IMR-90 (cell line): ENCODE data around the gene TWSG1. TPM values are rescaled to one million over a fixed set of nuclear protein-coding genes. Genes with fewer than 3 reads are reported as not detected.

ENCODE experiments used
- ATAC-seq: fragments of 200-7000 bp; cut with Tn5 transposase; 2 replicates; pipeline ENCODE4 v1.9.1; 2020; ENCODE audit warnings: low read depth, mild to moderate bottlenecking, moderate library complexity
- BruUV-seq: library from RNA; stranded (reverse); fragments of 400-500 nt; replicated peaks from 2 replicates; lab custom pipeline; 2021; lab: Mats Ljungman, UMichigan
- CTCF ChIA-PET: fragments of 300-600 bp; formaldehyde crosslinking; extraction: SDS; loops from one replicate; lab custom pipeline; 2021; ENCODE audit warnings: antibody characterized with exemption; lab: Yijun Ruan, JAX
- POLR2A ChIA-PET: fragments of 300-600 bp; sonication (Branson Sonifier 250); formaldehyde crosslinking; loops from one replicate; lab custom pipeline; 2022; ENCODE audit warnings: antibody characterized with exemption; ENCODE audit not compliant: unreplicated experiment; lab: Charles Lee
- DNase-seq: peaks from one replicate; pipeline ENCODE4 v3.0.0; 2013
- H2AFZ ChIP-seq: replicated peaks from 2 replicates; pipeline ENCODE3; 2013; ENCODE audit warnings: low read length, mild to moderate bottlenecking; ENCODE audit not compliant: poor library complexity
- H2AK5ac ChIP-seq: 2 replicates; pipeline ENCODE4 v1.6.1; 2013; ENCODE audit warnings: low read depth, low read length, inconsistent platforms
- H2AK9ac ChIP-seq: replicated peaks from 2 replicates; pipeline ENCODE3; 2013; ENCODE audit warnings: mild to moderate bottlenecking, low read depth, low read length, moderate library complexity; ENCODE audit not compliant: poor library complexity
- H2BK120ac ChIP-seq: 2 replicates; pipeline ENCODE4 v1.6.1; 2013; ENCODE audit warnings: low read depth, low read length, inconsistent platforms
- H2BK15ac ChIP-seq: 3 replicates; pipeline ENCODE4 v1.6.1; 2013; ENCODE audit warnings: low read depth, low read length, inconsistent platforms
- H2BK20ac ChIP-seq: 2 replicates; pipeline ENCODE4 v1.6.1; 2013; ENCODE audit warnings: low read depth, mild to moderate bottlenecking, inconsistent platforms, low read length, moderate library complexity
- H2BK5ac ChIP-seq: 2 replicates; pipeline ENCODE4 v1.6.1; 2013; ENCODE audit warnings: mild to moderate bottlenecking, low read depth, low read length, inconsistent platforms; ENCODE audit not compliant: poor library complexity, severe bottlenecking
- H3K14ac ChIP-seq: replicated peaks from 2 replicates; pipeline ENCODE4 v1.6.1; 2013; ENCODE audit warnings: low read depth, low read length, inconsistent platforms
- H3K18ac ChIP-seq: 2 replicates; pipeline ENCODE4 v1.6.1; 2013; ENCODE audit warnings: low read depth, low read length, control low read depth
- H3K23ac ChIP-seq: 2 replicates; pipeline ENCODE4 v1.6.1; 2013; ENCODE audit warnings: low read depth, low read length, inconsistent platforms
- H3K27ac ChIP-seq: 2 replicates; pipeline ENCODE4 v1.5.1; 2013; ENCODE audit warnings: mild to moderate bottlenecking, control low read depth, low read length; ENCODE audit not compliant: insufficient read depth
- H3K27me3 ChIP-seq: 2 replicates; pipeline ENCODE4 v1.6.1; 2013; ENCODE audit warnings: low read length; ENCODE audit not compliant: control insufficient read depth, insufficient read depth
- H3K36me3 ChIP-seq: 2 replicates; pipeline ENCODE4 v1.6.1; 2013; ENCODE audit warnings: low read length, mixed read lengths; ENCODE audit not compliant: control insufficient read depth, insufficient read depth
- H3K4ac ChIP-seq: 2 replicates; pipeline ENCODE4 v1.6.1; 2013; ENCODE audit warnings: low read depth, low read length, inconsistent platforms
- H3K4me1 ChIP-seq: 2 replicates; pipeline ENCODE4 v1.6.1; 2013; ENCODE audit warnings: low read length, mixed read lengths; ENCODE audit not compliant: control insufficient read depth, insufficient read depth
- H3K4me2 ChIP-seq: 2 replicates; pipeline ENCODE4 v1.6.1; 2013; ENCODE audit warnings: low read depth, mild to moderate bottlenecking, control low read depth, low read length, moderate library complexity
- H3K4me3 ChIP-seq: 2 replicates; pipeline ENCODE4 v1.5.1; 2013; ENCODE audit warnings: low read depth, mild to moderate bottlenecking, control low read depth, low read length, moderate library complexity; ENCODE audit not compliant: insufficient read depth
- H3K56ac ChIP-seq: 2 replicates; pipeline ENCODE4 v1.6.1; 2013; ENCODE audit warnings: low read length, inconsistent platforms; ENCODE audit not compliant: insufficient read depth; ENCODE audit errors: extremely low read depth
- H3K79me1 ChIP-seq, 2 experiments: 2 replicates each; pipeline ENCODE4 v1.6.1; 2013; ENCODE audit warnings: low read length in 2 of 2, inconsistent platforms in 1 of 2, low read depth in 1 of 2
- H3K9ac ChIP-seq: 2 replicates; pipeline ENCODE4 v1.6.1; 2013; ENCODE audit warnings: low read depth, low read length, control low read depth
- H3K9me1 ChIP-seq: 2 replicates; pipeline ENCODE4 v1.6.1; 2013; ENCODE audit warnings: low read length, inconsistent platforms; ENCODE audit not compliant: insufficient read depth
- H3K9me3 ChIP-seq: 2 replicates; pipeline ENCODE4 v1.6.1; 2013; ENCODE audit warnings: low read length; ENCODE audit not compliant: control insufficient read depth, insufficient read depth
- H4K20me1 ChIP-seq: 2 replicates; pipeline ENCODE4 v1.6.1; 2013; ENCODE audit warnings: low read length, inconsistent platforms; ENCODE audit not compliant: insufficient read depth
- H4K5ac ChIP-seq: 2 replicates; pipeline ENCODE4 v1.6.1; 2013; ENCODE audit warnings: mild to moderate bottlenecking, low read depth, low read length, control low read depth
- H4K8ac ChIP-seq, 2 experiments: 2 replicates each; pipeline ENCODE4 v1.6.1; 2013; ENCODE audit warnings: low read depth in 2 of 2, low read length in 2 of 2, control low read depth in 1 of 2, inconsistent platforms in 1 of 2
- H4K91ac ChIP-seq: 2 replicates; pipeline ENCODE4 v1.6.1; 2013; ENCODE audit warnings: low read depth, low read length, inconsistent platforms; ENCODE audit not compliant: insufficient read depth
- WGBS, 2 experiments: methylation state at CpG; one replicate each; pipeline versions ENCODE4 v1.1.5 to v1.1.7; 2013; ENCODE audit warnings: missing lambda C conversion rate in 2 of 2; ENCODE audit not compliant: insufficient read length in 1 of 2; ENCODE audit errors: extremely low coverage in 2 of 2; 5-methylcytosine and 5-hydroxymethylcytosine counted together
- dilution Hi-C: fragments of 300-500 bp; cut with HindIII; formaldehyde crosslinking; loops from one replicate; pipeline ENCODE4 v1.14.3; 2018; ENCODE audit warnings: low sequenced_read_pairs; ENCODE audit not compliant: unreplicated experiment
- in situ Hi-C: fragments of 300-500 bp; cut with MboI; formaldehyde crosslinking; loops from 3 replicates; pipeline ENCODE4 v1.14.3; 2019; ENCODE audit warnings: low sequenced_read_pairs, inconsistent platforms, mixed read lengths
- intact Hi-C: fragments of 100-400 bp; cut with micrococcal nuclease; formaldehyde crosslinking; loops from 2 replicates; pipeline ENCODE4 v1.10.0; 2022
- polyA plus RNA-seq, 3 experiments: library from polyadenylated mRNA; depleted of rRNA; stranded (reverse); fragments of >200 nt; gene quantifications; 2 replicates each; pipeline ENCODE4 v1.2.3, GENCODE V29; 2012; ENCODE audit warnings: low replicate concordance in 1 of 3
- total RNA-seq: library from RNA; depleted of rRNA; stranded (reverse); fragments of >200 nt; gene quantifications from 2 replicates; pipeline ENCODE4 v1.2.3, GENCODE V29; 2012
- TF ChIP-seq, protein P1 (sequence below): fragments of 150-350 bp; IDR thresholded peaks from 2 replicates; pipeline ENCODE4 v1.6.1; 2017; ENCODE audit warnings: mild to moderate bottlenecking, antibody characterized with exemption, low read length, low read depth
- TF ChIP-seq, protein P2 (sequence below): conservative IDR thresholded peaks from 2 replicates; pipeline ENCODE4 v1.5.1; 2012; ENCODE audit warnings: mild to moderate bottlenecking, low read depth, low read length, improper control_type of control experiment

Gene TWSG1
- total and polyA plus RNA-seq, 2 of the 4 experiments (the other 2 are of a cell fraction): 80.4 to 115 TPM

DNA sequence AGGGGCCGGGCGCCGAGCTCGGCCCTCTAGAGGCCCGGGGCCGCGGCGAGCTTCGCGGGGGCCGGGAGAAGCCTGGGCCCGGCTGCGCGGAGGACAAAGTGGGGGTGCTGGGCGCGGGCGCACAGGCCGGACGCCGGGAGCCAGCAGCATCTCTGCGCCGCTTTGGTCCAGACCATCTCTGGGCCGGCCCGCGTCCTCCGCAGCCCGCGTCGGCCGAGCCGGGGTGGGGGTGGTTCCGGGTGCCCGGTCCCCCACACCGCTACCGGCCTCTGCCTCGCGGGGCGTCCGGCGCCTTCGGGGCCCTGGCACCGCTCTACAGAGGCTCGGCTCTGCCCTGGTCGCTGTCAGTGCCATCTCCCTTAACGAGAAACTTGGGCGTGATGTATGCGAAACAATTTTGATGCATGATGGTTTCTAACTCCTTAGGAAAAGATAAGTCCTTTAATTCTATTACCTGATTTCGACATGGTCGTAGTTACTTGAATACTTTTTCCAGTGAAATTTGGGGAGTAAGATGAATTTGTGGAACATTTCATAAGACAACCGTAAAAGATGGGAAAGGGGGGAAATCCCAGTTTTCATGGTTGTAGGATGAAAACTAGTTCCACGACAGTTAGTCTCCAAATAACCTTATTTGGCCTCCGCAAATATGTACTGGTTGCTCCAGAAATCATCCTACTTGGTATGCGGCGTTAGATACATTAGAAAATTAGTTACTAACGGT, 562 bp downstream of the TWSG1 start:
- POLR2A ChIA-PET: no interaction called here
- peak; percentile 33 for ATAC-seq

More for the DNA sequence above, 562 bp downstream of the TWSG1 start:
- Histone ChIP-seq H4K5ac (peak overlapping the region; percentile 44; the same call in 1 of the 2 replicates), H3K23ac (peak overlapping the region; percentile 99), H3K4me1 (peaks cover 6% of the 10 kb centered on the region), H2AFZ (peak overlapping the region; percentile 90), H3K4me2 (peak overlapping the region; percentile 84), H2BK20ac (peak overlapping the region; percentile 62; the same call in 1 of the 2 replicates), H2AK5ac (peak overlapping the region; percentile 75; the same call in 1 of the 2 replicates), H2BK5ac (peak overlapping the region; percentile 92), H3K9me1 (peaks cover 2% of the 10 kb centered on the region; the same call in 1 of the 2 replicates), H2AK9ac (peak overlapping the region; percentile 90), H3K27me3 (no peaks in the 10 kb centered on the region), H3K27ac (peak overlapping the region; percentile 91), H4K8ac (peak overlapping the region in 1 of 2 experiments; percentile 82; a peak in 2 of 4 replicates), H2BK120ac (peak overlapping the region; percentile 54; the same call in 1 of the 2 replicates), H2BK15ac (0 out of 3 replicates have a peak overlapping the region, but pooled peaks have one; percentile 18), H3K4me3 (peak overlapping the region; percentile 89), H3K9ac (peak overlapping the region; percentile 99), H4K20me1 (peaks cover 13% of the 10 kb centered on the region; the same call in 1 of the 2 replicates), H3K36me3 (peaks cover 19% of the 10 kb centered on the region), H3K56ac (peak overlapping the region; percentile 69), H3K14ac (peak overlapping the region; percentile 96), H3K79me1 (peaks cover 10 to 51% of the 10 kb centered on the region in 2 experiments; a peak in 3 of 4 replicates), H3K18ac (peak overlapping the region; percentile 92), H3K9me3 (no peaks in the 10 kb centered on the region), H3K4ac (peak overlapping the region; percentile 93), H4K91ac (peak overlapping the region; percentile 31; the same call in 1 of the 2 replicates)
- dilution Hi-C loops (no loop called here), in situ Hi-C loops (loop anchor here (10.0 kb wide), 1 partner anchor 260 kb away; no protein-coding TSS in a partner anchor), intact Hi-C loops (loop anchor here (1.0 to 5.0 kb wide), 5 partner anchors 43 to 262 kb away; partner anchors contain the start of genes ANKRD12 and RALBP1)
- CTCF ChIA-PET: interaction anchor here (0.8 kb wide), 1 partner anchor 30 kb away, joined by 3 read pairs; no protein-coding TSS in a partner anchor
- no TSS peak for BruUV-seq
- TF ChIP-seq, protein P1, sequence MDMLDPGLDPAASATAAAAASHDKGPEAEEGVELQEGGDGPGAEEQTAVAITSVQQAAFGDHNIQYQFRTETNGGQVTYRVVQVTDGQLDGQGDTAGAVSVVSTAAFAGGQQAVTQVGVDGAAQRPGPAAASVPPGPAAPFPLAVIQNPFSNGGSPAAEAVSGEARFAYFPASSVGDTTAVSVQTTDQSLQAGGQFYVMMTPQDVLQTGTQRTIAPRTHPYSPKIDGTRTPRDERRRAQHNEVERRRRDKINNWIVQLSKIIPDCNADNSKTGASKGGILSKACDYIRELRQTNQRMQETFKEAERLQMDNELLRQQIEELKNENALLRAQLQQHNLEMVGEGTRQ: no peak
- TF ChIP-seq, protein P2, sequence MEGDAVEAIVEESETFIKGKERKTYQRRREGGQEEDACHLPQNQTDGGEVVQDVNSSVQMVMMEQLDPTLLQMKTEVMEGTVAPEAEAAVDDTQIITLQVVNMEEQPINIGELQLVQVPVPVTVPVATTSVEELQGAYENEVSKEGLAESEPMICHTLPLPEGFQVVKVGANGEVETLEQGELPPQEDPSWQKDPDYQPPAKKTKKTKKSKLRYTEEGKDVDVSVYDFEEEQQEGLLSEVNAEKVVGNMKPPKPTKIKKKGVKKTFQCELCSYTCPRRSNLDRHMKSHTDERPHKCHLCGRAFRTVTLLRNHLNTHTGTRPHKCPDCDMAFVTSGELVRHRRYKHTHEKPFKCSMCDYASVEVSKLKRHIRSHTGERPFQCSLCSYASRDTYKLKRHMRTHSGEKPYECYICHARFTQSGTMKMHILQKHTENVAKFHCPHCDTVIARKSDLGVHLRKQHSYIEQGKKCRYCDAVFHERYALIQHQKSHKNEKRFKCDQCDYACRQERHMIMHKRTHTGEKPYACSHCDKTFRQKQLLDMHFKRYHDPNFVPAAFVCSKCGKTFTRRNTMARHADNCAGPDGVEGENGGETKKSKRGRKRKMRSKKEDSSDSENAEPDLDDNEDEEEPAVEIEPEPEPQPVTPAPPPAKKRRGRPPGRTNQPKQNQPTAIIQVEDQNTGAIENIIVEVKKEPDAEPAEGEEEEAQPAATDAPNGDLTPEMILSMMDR: 0 out of 2 replicates have a peak, but pooled peaks have one; percentile 0
- peak; percentile 29 for DNase-seq
- WGBS, 2 experiments: 1% methylated on average over 20 of the region's 55 CpGs; no CpG with 5 or more reads in 1 of the 2 experiments
